Uterus (tissue), 2 donors: Measurements from ENCODE around the gene ASTN2.
"Not testable (repeated sequence)": the region's sequence is repeated elsewhere in the genome, so short reads cannot be mapped to it uniquely, and the experiment has no call there.

Experiments
- POLR2A ChIP-seq, 2 donors: fragments of 450-650 bp; IDR thresholded peaks; one replicate each; pipeline ENCODE4 v1.6.1; 2016; ENCODE audit warnings: antibody characterized with exemption in 2 of 2, mild to moderate bottlenecking in 1 of 2, moderate library complexity in 1 of 2
- TF ChIP-seq, protein P1 (sequence below), 4 experiments: fragments of 200-600 bp in 2 of 4; fragments of 450-650 bp in 2 of 4; sonication (generic) in 2 of 4; IDR thresholded peaks; one replicate each; pipeline ENCODE4 v1.5.1; 2016 to 2019; ENCODE audit warnings: antibody characterized with exemption in 4 of 4, mild to moderate bottlenecking in 2 of 4, moderate library complexity in 1 of 4

DNA sequence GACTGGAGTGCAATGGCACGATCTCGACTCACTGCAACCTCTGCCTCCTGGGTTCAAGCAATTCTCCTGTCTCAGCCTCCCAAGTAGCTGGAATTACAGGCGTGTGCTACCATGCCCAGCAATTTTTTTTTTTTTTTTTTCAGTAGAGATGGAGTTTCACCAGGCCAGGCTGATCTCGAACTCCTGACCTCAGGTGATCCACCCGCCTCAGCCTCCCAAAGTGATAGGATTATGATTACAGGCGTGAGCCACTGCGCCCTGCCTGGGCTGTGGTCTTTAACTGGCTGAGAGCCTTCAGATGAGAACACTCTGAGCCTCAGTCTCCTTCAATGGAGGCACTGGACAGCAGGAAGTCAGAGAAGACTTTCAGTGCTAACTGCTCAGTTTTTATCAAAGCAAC lies 576.4 kb downstream of the ASTN2 start:
- TF ChIP-seq POLR2A (IDR thresholded peaks at IDR 0.05): not testable (repeated sequence)
- TF ChIP-seq, protein P1, sequence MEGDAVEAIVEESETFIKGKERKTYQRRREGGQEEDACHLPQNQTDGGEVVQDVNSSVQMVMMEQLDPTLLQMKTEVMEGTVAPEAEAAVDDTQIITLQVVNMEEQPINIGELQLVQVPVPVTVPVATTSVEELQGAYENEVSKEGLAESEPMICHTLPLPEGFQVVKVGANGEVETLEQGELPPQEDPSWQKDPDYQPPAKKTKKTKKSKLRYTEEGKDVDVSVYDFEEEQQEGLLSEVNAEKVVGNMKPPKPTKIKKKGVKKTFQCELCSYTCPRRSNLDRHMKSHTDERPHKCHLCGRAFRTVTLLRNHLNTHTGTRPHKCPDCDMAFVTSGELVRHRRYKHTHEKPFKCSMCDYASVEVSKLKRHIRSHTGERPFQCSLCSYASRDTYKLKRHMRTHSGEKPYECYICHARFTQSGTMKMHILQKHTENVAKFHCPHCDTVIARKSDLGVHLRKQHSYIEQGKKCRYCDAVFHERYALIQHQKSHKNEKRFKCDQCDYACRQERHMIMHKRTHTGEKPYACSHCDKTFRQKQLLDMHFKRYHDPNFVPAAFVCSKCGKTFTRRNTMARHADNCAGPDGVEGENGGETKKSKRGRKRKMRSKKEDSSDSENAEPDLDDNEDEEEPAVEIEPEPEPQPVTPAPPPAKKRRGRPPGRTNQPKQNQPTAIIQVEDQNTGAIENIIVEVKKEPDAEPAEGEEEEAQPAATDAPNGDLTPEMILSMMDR (IDR thresholded peaks at IDR 0.05): not testable (repeated sequence)
